Neural progenitor cell (in vitro differentiated cells): ENCODE measurements around the gene HIGD1B.

ENCODE experiments used
- EZH2 ChIP-seq: fragments of 200-600 bp; sonication (generic); IDR thresholded peaks from 2 replicates; pipeline ENCODE4 v1.6.1; 2017; ENCODE audit warnings: antibody characterized with exemption, mild to moderate bottlenecking, moderate library complexity
- TF ChIP-seq, protein P1 (sequence below): fragments of 200-600 bp; sonication (generic); IDR thresholded peaks from 2 replicates; pipeline ENCODE4 v1.5.1; 2017; ENCODE audit warnings: antibody characterized with exemption, mild to moderate bottlenecking

DNA sequence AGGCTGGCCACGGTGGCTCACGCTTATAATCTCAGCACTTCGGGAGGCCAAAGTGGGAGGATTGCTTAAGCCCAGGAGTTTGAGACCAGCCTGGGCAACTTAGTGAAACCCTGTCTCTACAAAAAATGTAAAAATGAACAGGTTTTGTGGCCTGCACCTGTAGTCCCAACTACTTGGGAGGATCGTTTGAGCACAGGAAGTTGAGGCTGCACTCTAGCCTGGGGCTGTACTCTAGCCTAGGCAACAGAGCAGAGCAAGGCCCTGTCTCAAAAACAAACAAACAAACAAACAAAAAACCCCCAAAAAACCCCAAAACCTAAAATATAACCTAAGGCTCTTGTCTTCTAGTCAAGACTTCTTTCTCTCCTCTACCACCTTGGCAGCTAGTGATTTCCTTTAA is 7.4 kb upstream of the HIGD1B start:
- TF ChIP-seq, protein P1, sequence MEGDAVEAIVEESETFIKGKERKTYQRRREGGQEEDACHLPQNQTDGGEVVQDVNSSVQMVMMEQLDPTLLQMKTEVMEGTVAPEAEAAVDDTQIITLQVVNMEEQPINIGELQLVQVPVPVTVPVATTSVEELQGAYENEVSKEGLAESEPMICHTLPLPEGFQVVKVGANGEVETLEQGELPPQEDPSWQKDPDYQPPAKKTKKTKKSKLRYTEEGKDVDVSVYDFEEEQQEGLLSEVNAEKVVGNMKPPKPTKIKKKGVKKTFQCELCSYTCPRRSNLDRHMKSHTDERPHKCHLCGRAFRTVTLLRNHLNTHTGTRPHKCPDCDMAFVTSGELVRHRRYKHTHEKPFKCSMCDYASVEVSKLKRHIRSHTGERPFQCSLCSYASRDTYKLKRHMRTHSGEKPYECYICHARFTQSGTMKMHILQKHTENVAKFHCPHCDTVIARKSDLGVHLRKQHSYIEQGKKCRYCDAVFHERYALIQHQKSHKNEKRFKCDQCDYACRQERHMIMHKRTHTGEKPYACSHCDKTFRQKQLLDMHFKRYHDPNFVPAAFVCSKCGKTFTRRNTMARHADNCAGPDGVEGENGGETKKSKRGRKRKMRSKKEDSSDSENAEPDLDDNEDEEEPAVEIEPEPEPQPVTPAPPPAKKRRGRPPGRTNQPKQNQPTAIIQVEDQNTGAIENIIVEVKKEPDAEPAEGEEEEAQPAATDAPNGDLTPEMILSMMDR, result no peak
- no peak for TF ChIP-seq EZH2
